CD4-positive, alpha-beta T cell (primary cell): ENCODE results near the gene PDZD4. TPM values are rescaled to one million over a fixed set of nuclear protein-coding genes. Genes with fewer than 3 reads are reported as not detected.

Experiments
- ATAC-seq: fragments of 200-7000 bp; cut with Tn5 transposase; one replicate; pipeline ENCODE4 v1.10.0; 2022; ENCODE audit warnings: mild to moderate bottlenecking; ENCODE audit not compliant: poor library complexity
- CTCF ChIA-PET: fragments of 350-600 bp; sonication (Branson Sonifier 250); formaldehyde crosslinking; loops from one replicate; lab custom pipeline; 2021; ENCODE audit warnings: antibody characterized with exemption, inconsistent platforms; lab: Charles Lee
- POLR2A ChIA-PET: fragments of 350-600 bp; sonication (Branson Sonifier 250); formaldehyde crosslinking; loops from one replicate; lab custom pipeline; 2021; ENCODE audit warnings: antibody characterized with exemption, inconsistent platforms; lab: Charles Lee
- DNase-seq, 14 experiments: peaks; one replicate each; pipeline ENCODE4 v3.0.0-alpha.2; 2013 to 2020; ENCODE audit warnings: mixed read lengths in 2 of 14
- H3K27ac ChIP-seq, 2 donors: one replicate each; pipeline versions ENCODE4 v1.5.1 to v1.7.0; 2013; ENCODE audit warnings: low read length in 2 of 2, low read depth in 1 of 2, mild to moderate bottlenecking in 1 of 2
- H3K27me3 ChIP-seq, 2 experiments: 1 replicate in 1 of 2; 2 replicates in 1 of 2; pipeline versions ENCODE4 v1.6.1 to v1.7.0; 2013; ENCODE audit warnings: low read length in 2 of 2, control low read depth in 1 of 2, mild to moderate bottlenecking in 1 of 2, moderate library complexity in 1 of 2; ENCODE audit not compliant: insufficient read depth in 2 of 2, control insufficient read depth in 1 of 2
- H3K36me3 ChIP-seq: one replicate; pipeline ENCODE4 v1.6.1; 2013; ENCODE audit warnings: low read length, control low read depth; ENCODE audit not compliant: insufficient read depth
- H3K4me1 ChIP-seq: one replicate; pipeline ENCODE4 v1.6.1; 2013; ENCODE audit warnings: low read length, control low read depth; ENCODE audit not compliant: insufficient read depth
- H3K4me3 ChIP-seq: one replicate; pipeline ENCODE4 v1.5.1; 2013; ENCODE audit warnings: mild to moderate bottlenecking, low read length, moderate library complexity
- H3K9me3 ChIP-seq, 2 experiments: 1 replicate in 1 of 2; 2 replicates in 1 of 2; pipeline versions ENCODE4 v1.6.1 to v1.7.0; 2013; ENCODE audit warnings: low read length in 2 of 2, mild to moderate bottlenecking in 2 of 2, control low read depth in 1 of 2, moderate library complexity in 1 of 2; ENCODE audit not compliant: control insufficient read depth in 1 of 2, insufficient read depth in 1 of 2
- H3K27ac Mint-ChIP-seq: one replicate; pipeline ENCODE4 v1.8.0; 2020; ENCODE audit warnings: mixed read lengths
- H3K27me3 Mint-ChIP-seq: one replicate; pipeline ENCODE4 v1.8.0; 2021; ENCODE audit warnings: mixed read lengths
- H3K36me3 Mint-ChIP-seq: one replicate; pipeline ENCODE4 v1.8.0; 2021; ENCODE audit warnings: low read depth, mixed read lengths
- H3K4me1 Mint-ChIP-seq: one replicate; pipeline ENCODE4 v1.8.0; 2021; ENCODE audit warnings: low read depth, mixed read lengths
- H3K4me3 Mint-ChIP-seq: one replicate; pipeline ENCODE4 v1.8.0; 2020; ENCODE audit warnings: mild to moderate bottlenecking, mixed read lengths
- H3K9me3 Mint-ChIP-seq: one replicate; pipeline ENCODE4 v1.8.0; 2020; ENCODE audit warnings: mixed read lengths
- CTCF ChIP-seq: fragments of 200-600 bp; IDR thresholded peaks from one replicate; pipeline ENCODE4 v1.8.0; 2022; ENCODE audit warnings: antibody characterized with exemption, mild to moderate bottlenecking
- intact Hi-C, 2 experiments: fragments of 100-400 bp; cut with DNase I in 1 of 2; cut with micrococcal nuclease in 1 of 2; formaldehyde crosslinking; loops; one replicate each; pipeline versions ENCODE4 v1.15.1 to v1.9.0; 2023 to 2025; cut with DNase I, micrococcal nuclease
- total RNA-seq, 174 experiments: library from RNA in 2 of 174; stranded (reverse) in 2 of 174; gene quantifications; one replicate each; pipeline ENCODE4 v1.2.3 and lab custom pipeline; 2021 to 2026

The PDZD4 gene
- total RNA-seq, 2 experiments from 2014 or later, result 24.8 to 26.8 TPM

- Mint-ChIP-seq H3K36me3 (no peaks in the 10 kb centered on the region), H3K27me3 (no peaks in the 10 kb centered on the region), H3K4me1 (no peaks in the 10 kb centered on the region), H3K27ac (no peak overlapping the region), H3K9me3 (no peaks in the 10 kb centered on the region), H3K4me3 (no peak overlapping the region)
- Histone ChIP-seq H3K36me3 (no peaks in the 10 kb centered on the region), H3K27me3 (no peaks in the 10 kb centered on the region), H3K4me1 (peaks cover 4% of the 10 kb centered on the region), H3K9me3 (no peaks in the 10 kb centered on the region), H3K27ac (no peak overlapping the region), H3K4me3 (no peak overlapping the region)
- CTCF ChIA-PET, result no interaction called here
- ATAC-seq (no peak), DNase-seq (peak in 2 of 14 experiments; percentile 1 to 10)
- no peak for TF ChIP-seq CTCF
- intact Hi-C loops, result no loop called here
- POLR2A ChIA-PET, result no interaction called here
Measured at GRCh38 chrX:153770601-153771414, 59.5 kb downstream of the PDZD4 start.

- no peak for TF ChIP-seq CTCF
- ChIA-PET CTCF (no interaction called here), POLR2A (no interaction called here)
- H3K27ac ChIP-seq, result no peak overlapping the region
- H3K4me1 Mint-ChIP-seq, result no peaks in the 10 kb centered on the region
- H3K27ac Mint-ChIP-seq, result no peak overlapping the region
- H3K27me3 Mint-ChIP-seq, result no peaks in the 10 kb centered on the region
- H3K27me3 ChIP-seq, result no peaks in the 10 kb centered on the region
- H3K9me3 Mint-ChIP-seq, result no peaks in the 10 kb centered on the region
- no peaks in the 10 kb centered on the region for H3K36me3 ChIP-seq
- ATAC-seq (no peak), DNase-seq (peak in 2 of 14 experiments; percentile 2 to 6)
- intact Hi-C loops, result loop anchor here in 1 of 2 experiments (10.0 kb wide), 1 partner anchor 115 kb away; the partner anchor contains the start of gene L1CAM
- H3K36me3 Mint-ChIP-seq, result no peaks in the 10 kb centered on the region
- H3K4me1 ChIP-seq, result peaks cover 4% of the 10 kb centered on the region
- H3K4me3 Mint-ChIP-seq, result no peak overlapping the region
- H3K4me3 ChIP-seq, result no peak overlapping the region
- H3K9me3 ChIP-seq, result no peaks in the 10 kb centered on the region
Measured at GRCh38 chrX:153769865-153770600, 60.3 kb downstream of the PDZD4 start.

GRCh38 chrX:153769158-153769864 is 61.0 kb downstream of the PDZD4 start:
- H3K27ac ChIP-seq, result no peak overlapping the region
- Mint-ChIP-seq H3K9me3 (no peaks in the 10 kb centered on the region), H3K4me3 (no peak overlapping the region), H3K36me3 (no peaks in the 10 kb centered on the region), H3K27ac (no peak overlapping the region), H3K27me3 (no peaks in the 10 kb centered on the region), H3K4me1 (no peaks in the 10 kb centered on the region)
- no peaks in the 10 kb centered on the region for H3K27me3 ChIP-seq
- ATAC-seq (no peak), DNase-seq (peak in 2 of 14 experiments; percentile 4 to 12)
- H3K9me3 ChIP-seq, result no peaks in the 10 kb centered on the region
- H3K4me1 ChIP-seq, result peaks cover 5% of the 10 kb centered on the region
- intact Hi-C loops, result loop anchor here in 1 of 2 experiments (10.0 kb wide), 1 partner anchor 115 kb away; the partner anchor contains the start of gene L1CAM
- TF ChIP-seq CTCF, result no peak
- ChIA-PET CTCF (no interaction called here), POLR2A (no interaction called here)
- H3K36me3 ChIP-seq, result no peaks in the 10 kb centered on the region
- H3K4me3 ChIP-seq, result no peak overlapping the region
